SK-N-SH (cell line): ENCODE data around the gene ZFTA. TPM values are rescaled to one million over a fixed set of nuclear protein-coding genes. Genes with fewer than 3 reads are reported as not detected.
A peak's percentile ranks its signal among the peaks of the same experiment; 100 is the strongest.

Source experiments
- CTCF ChIA-PET: fragments of 300-600, 350-600 bp; formaldehyde crosslinking; extraction: SDS; loops from one replicate; lab custom pipeline; 2021; lab: Yijun Ruan, JAX
- POLR2A ChIA-PET: fragments of 350-600 bp; sonication (Branson Sonifier 250); formaldehyde crosslinking; extraction: SDS; loops from one replicate; lab custom pipeline; 2020; ENCODE audit warnings: antibody characterized with exemption, inconsistent platforms; lab: Yijun Ruan, JAX
- DNase-seq: peaks from one replicate; pipeline ENCODE4 v3.0.0; 2012
- H2AFZ ChIP-seq: fragments of 200-600 bp; sonication (generic); 2 replicates; pipeline ENCODE4 v1.8.1; 2016; ENCODE audit warnings: antibody characterized with exemption, mild to moderate bottlenecking, low read depth
- H3F3A ChIP-seq: fragments of 200-600 bp; sonication (generic); replicated peaks from 2 replicates; pipeline ENCODE3; 2016; ENCODE audit warnings: antibody characterized with exemption, mild to moderate bottlenecking; ENCODE audit not compliant: insufficient read depth
- H3K27ac ChIP-seq, 2 experiments: fragments of 200-500 bp in 1 of 2; fragments of 200-600 bp in 1 of 2; sonication (Bioruptor generic) in 1 of 2; sonication (generic), shearing (Covaris generic) in 1 of 2; 2 replicates each; pipeline versions ENCODE4 v1.5.1 to v1.6.1; 2014 to 2016; ENCODE audit warnings: low read depth in 2 of 2, inconsistent platforms in 1 of 2, low read length in 1 of 2, mild to moderate bottlenecking in 1 of 2, mixed read lengths in 1 of 2
- H3K27me3 ChIP-seq: fragments of 200-600 bp; sonication (generic), shearing (Covaris generic); 2 replicates; pipeline ENCODE4 v1.6.1; 2016; ENCODE audit warnings: mixed run types; ENCODE audit not compliant: insufficient read depth
- H3K36me3 ChIP-seq, 2 experiments: fragments of 200-500 bp in 1 of 2; fragments of 200-600 bp in 1 of 2; sonication (Bioruptor generic) in 1 of 2; sonication (generic) in 1 of 2; replicated peaks in 1 of 2; 2 replicates each; pipeline versions ENCODE3 to v1.5.1; 2014 to 2016; ENCODE audit warnings: low read length in 1 of 2, mild to moderate bottlenecking in 1 of 2; ENCODE audit not compliant: insufficient read depth in 2 of 2, control insufficient read depth in 1 of 2
- H3K4me1 ChIP-seq, 2 experiments: fragments of 200-500 bp in 1 of 2; fragments of 200-600 bp in 1 of 2; sonication (Bioruptor generic) in 1 of 2; sonication (generic), shearing (Covaris generic) in 1 of 2; 2 replicates each; pipeline versions ENCODE4 v1.5.1 to v1.6.1; 2014 to 2016; ENCODE audit warnings: low read depth in 1 of 2, low read length in 1 of 2, mixed run types in 1 of 2; ENCODE audit not compliant: insufficient read depth in 2 of 2, control insufficient read depth in 1 of 2
- H3K4me2 ChIP-seq: fragments of 200-600 bp; sonication (generic), shearing (Covaris generic); 2 replicates; pipeline ENCODE4 v1.6.1; 2017; ENCODE audit warnings: mixed run types
- H3K4me3 ChIP-seq, 2 experiments: fragments of 200-500 bp in 1 of 2; fragments of 200-600 bp in 1 of 2; sonication (Bioruptor generic) in 1 of 2; sonication (generic), shearing (Covaris generic) in 1 of 2; 2 replicates each; pipeline versions ENCODE4 v1.5.1 to v1.8.1; 2014 to 2016; ENCODE audit warnings: low read depth in 2 of 2, inconsistent platforms in 1 of 2, low read length in 1 of 2, mild to moderate bottlenecking in 1 of 2, mixed read lengths in 1 of 2, moderate library complexity in 1 of 2
- H3K79me2 ChIP-seq: fragments of 200-600 bp; sonication (generic); 2 replicates; pipeline ENCODE4 v1.8.1; 2017; ENCODE audit warnings: mild to moderate bottlenecking; ENCODE audit not compliant: insufficient read depth
- H3K9ac ChIP-seq: fragments of 200-600 bp; sonication (generic); 2 replicates; pipeline ENCODE4 v1.6.1; 2017; ENCODE audit warnings: mixed run types
- H3K9me2 ChIP-seq: fragments of 200-600 bp; sonication (generic); 2 replicates; pipeline ENCODE4 v1.6.1; 2017; ENCODE audit warnings: mixed run types
- H3K9me3 ChIP-seq: fragments of 200-600 bp; sonication (generic); 2 replicates; pipeline ENCODE4 v1.6.1; 2017; ENCODE audit warnings: mixed run types, mild to moderate bottlenecking, moderate library complexity
- H4K20me1 ChIP-seq: fragments of 200-600 bp; sonication (generic); 2 replicates; pipeline ENCODE4 v1.6.1; 2017; ENCODE audit warnings: mild to moderate bottlenecking, mixed run types; ENCODE audit not compliant: insufficient read depth
- CHD2 ChIP-seq: fragments of 150-350 bp; IDR thresholded peaks from 2 replicates; pipeline ENCODE4 v1.6.1; 2018; ENCODE audit warnings: low read length; ENCODE audit not compliant: partially characterized antibody
- ELF1 ChIP-seq: IDR thresholded peaks from 2 replicates; pipeline ENCODE4 v1.4.0; 2012
- FOSL2 ChIP-seq: IDR thresholded peaks from 2 replicates; pipeline ENCODE4 v1.4.0; 2012; ENCODE audit warnings: low read depth, mild to moderate bottlenecking, moderate library complexity, borderline replicate concordance
- GABPA ChIP-seq: IDR thresholded peaks from 2 replicates; pipeline ENCODE4 v1.4.0; 2012; ENCODE audit warnings: low read depth, mild to moderate bottlenecking
- GATA2 ChIP-seq: sonication (generic); formaldehyde crosslinking; IDR thresholded peaks from 2 replicates; pipeline ENCODE4 v1.5.0; 2020; ENCODE audit warnings: mild to moderate bottlenecking, missing genetic modification reagents
- JUND ChIP-seq: IDR thresholded peaks from 2 replicates; pipeline ENCODE4 v1.4.0; 2012
- MEF2A ChIP-seq: IDR thresholded peaks from 2 replicates; pipeline ENCODE4 v1.4.0; 2012; ENCODE audit warnings: low read depth, borderline replicate concordance
- MXI1 ChIP-seq: IDR thresholded peaks from 2 replicates; pipeline ENCODE4 v1.6.1; 2012; ENCODE audit warnings: mild to moderate bottlenecking, low read depth, low read length, improper control_type of control experiment
- NRF1 ChIP-seq: IDR thresholded peaks from 2 replicates; pipeline ENCODE4 v1.6.1; 2012; ENCODE audit warnings: low read depth, mild to moderate bottlenecking, low read length
- RAD21 ChIP-seq: IDR thresholded peaks from 2 replicates; pipeline ENCODE4 v1.6.1; 2012; ENCODE audit warnings: mild to moderate bottlenecking, low read length
- RCOR1 ChIP-seq: fragments of 150-350 bp; IDR thresholded peaks from 2 replicates; pipeline ENCODE4 v1.6.1; 2017; ENCODE audit warnings: antibody characterized with exemption, low read length
- RFX5 ChIP-seq: IDR thresholded peaks from 2 replicates; pipeline ENCODE4 v1.6.1; 2012; ENCODE audit warnings: mild to moderate bottlenecking, improper control_type of control experiment, low read length
- SIN3A ChIP-seq: IDR thresholded peaks from 2 replicates; pipeline ENCODE4 v1.6.1; 2012; ENCODE audit warnings: low read depth, mild to moderate bottlenecking, low read length, moderate library complexity, borderline replicate concordance
- SMC3 ChIP-seq: IDR thresholded peaks from 2 replicates; pipeline ENCODE4 v1.6.1; 2012; ENCODE audit warnings: low read depth, low read length, improper control_type of control experiment
- TEAD4 ChIP-seq: IDR thresholded peaks from 2 replicates; pipeline ENCODE4 v1.4.0; 2012; ENCODE audit warnings: mild to moderate bottlenecking, borderline replicate concordance; ENCODE audit not compliant: insufficient read depth
- YY1 ChIP-seq: IDR thresholded peaks from 2 replicates; pipeline ENCODE4 v1.4.0; 2012; ENCODE audit warnings: low read depth, mild to moderate bottlenecking
- ZBTB33 ChIP-seq: IDR thresholded peaks from 2 replicates; pipeline ENCODE4 v1.4.0; 2012; ENCODE audit warnings: low read depth, borderline replicate concordance
- WGBS: methylation state at CpG from one replicate; pipeline ENCODE4 v1.1.6; 2017; ENCODE audit warnings: low lambda C conversion rate; 5-methylcytosine and 5-hydroxymethylcytosine counted together
- polyA plus RNA-seq, 3 experiments: library from polyadenylated mRNA; depleted of rRNA; stranded (reverse); fragments of >200 nt; gene quantifications; 2 replicates each; pipeline ENCODE4 v1.2.3, GENCODE V29; 2012
- TF ChIP-seq, protein P1 (sequence below): IDR thresholded peaks from 2 replicates; pipeline ENCODE4 v1.4.0; 2012; ENCODE audit warnings: low read depth
- TF ChIP-seq, protein P2 (sequence below): fragments of 200-600 bp; sonication (generic); IDR thresholded peaks from 2 replicates; pipeline ENCODE4 v1.6.1; 2017; ENCODE audit warnings: antibody characterized with exemption, mild to moderate bottlenecking, moderate library complexity

ZFTA gene
- polyA plus RNA-seq, 1 of the 3 experiments (the other 2 are of a cell fraction) = 8.7 TPM

DNA sequence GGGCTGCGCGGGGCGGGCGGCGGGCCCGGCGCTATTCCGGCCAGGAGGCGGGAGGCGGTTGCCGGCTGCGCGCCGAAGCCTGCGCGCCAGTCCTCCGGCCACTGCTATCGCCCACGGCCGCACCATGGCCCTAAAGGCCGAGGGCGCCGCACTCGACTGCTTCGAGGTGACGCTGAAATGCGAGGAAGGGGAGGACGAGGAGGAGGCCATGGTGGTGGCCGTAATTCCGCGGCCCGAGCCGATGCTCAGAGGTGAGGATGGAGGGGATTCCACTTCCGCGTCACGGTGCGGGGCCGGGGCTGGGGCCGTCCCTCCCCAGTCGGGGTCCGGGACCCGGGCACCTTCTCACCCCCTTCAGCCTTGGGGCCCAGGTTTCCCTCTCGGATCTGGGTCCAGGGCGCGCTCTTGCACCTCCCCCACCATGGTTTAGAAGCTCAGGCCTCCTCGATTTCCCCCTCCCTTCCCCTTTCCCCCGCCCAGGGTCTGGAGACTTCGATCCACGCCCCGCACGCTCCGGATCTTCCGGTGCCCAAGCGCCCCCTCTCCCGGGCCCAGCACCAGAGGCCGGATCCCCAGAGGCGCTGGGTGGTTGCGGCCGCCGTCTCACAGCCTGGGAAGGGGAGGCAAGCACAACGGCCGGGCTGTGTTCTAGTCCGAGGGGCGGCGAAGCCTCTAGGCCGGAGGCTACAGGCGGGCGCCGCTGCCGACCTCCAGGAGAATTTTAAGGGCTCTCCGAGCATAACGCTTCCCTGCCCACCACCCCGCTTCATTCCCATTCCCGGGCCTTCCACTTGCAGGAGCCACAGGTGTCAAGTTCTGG, 45.2 kb upstream of the ZFTA start:
- POLR2A ChIA-PET = interaction anchor here (0.6 kb wide), 4 partner anchors 8 to 104 kb away, joined by 3 to 6 read pairs (median 4); partner anchors contain the start of gene RCOR2
- CTCF ChIA-PET = interaction anchor here (1.0 to 1.1 kb wide), 2 partner anchors 15 to 23 kb away, joined by 3 read pairs; no protein-coding TSS in a partner anchor
- DNase-seq = peak; percentile 88
- no peaks in the 10 kb centered on the region for H3K27me3 ChIP-seq
- TF ChIP-seq GABPA (peak; percentile 70), ELF1 (peak; percentile 14; the same call in 1 of the 2 replicates), NRF1 (0 out of 2 replicates have a peak, but pooled peaks have one; percentile 29), JUND (no peak)
- TF ChIP-seq, protein P1, sequence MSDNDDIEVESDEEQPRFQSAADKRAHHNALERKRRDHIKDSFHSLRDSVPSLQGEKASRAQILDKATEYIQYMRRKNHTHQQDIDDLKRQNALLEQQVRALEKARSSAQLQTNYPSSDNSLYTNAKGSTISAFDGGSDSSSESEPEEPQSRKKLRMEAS = peak; percentile 70; the same call in 1 of the 2 replicates
- peaks cover 49% of the 10 kb centered on the region for H3K79me2 ChIP-seq
- H3K4me2 ChIP-seq = peak overlapping the region; percentile 95
- H3K4me1 ChIP-seq = peaks cover 9 to 15% of the 10 kb centered on the region in 2 experiments; a peak in 3 of 4 replicates
- H3K27ac ChIP-seq = peak overlapping the region; percentile 68 to 82
- H3K9me2 ChIP-seq = no peaks in the 10 kb centered on the region
- H3F3A ChIP-seq = peaks cover 6% of the 10 kb centered on the region
- peak overlapping the region; percentile 74; the same call in 1 of the 2 replicates for H2AFZ ChIP-seq
- H3K9ac ChIP-seq = peak overlapping the region; percentile 93
- no peaks in the 10 kb centered on the region for H3K9me3 ChIP-seq
- 2% methylated on average over 27 of the region's 74 CpGs for WGBS
- H3K36me3 ChIP-seq = peaks cover 14 to 22% of the 10 kb centered on the region in 2 experiments
- H4K20me1 ChIP-seq = peaks cover 38% of the 10 kb centered on the region
- H3K4me3 ChIP-seq = peak overlapping the region; percentile 72 to 76

- peak within 1 kb of the TSS; percentile 95 for H3K4me2 ChIP-seq
- peaks cover 47% of the 10 kb centered on the region for H3K79me2 ChIP-seq
- peak within 1 kb of the TSS; percentile 91 for H2AFZ ChIP-seq
- peaks cover 6% of the 10 kb centered on the region for H3F3A ChIP-seq
- CTCF ChIA-PET = interaction anchor here (0.8 to 1.2 kb wide), 5 partner anchors 10 to 45 kb away, joined by 3 to 5 read pairs (median 3); no protein-coding TSS in a partner anchor
- H3K4me3 ChIP-seq = peak within 1 kb of the TSS; percentile 72 to 91
- 3% methylated on average over 11 of the region's 65 CpGs for WGBS
- H3K27ac ChIP-seq = peak within 1 kb of the TSS; percentile 68 to 82
- no peaks in the 10 kb centered on the region for H3K9me2 ChIP-seq
- H3K36me3 ChIP-seq = peaks cover 14 to 16% of the 10 kb centered on the region in 2 experiments
- POLR2A ChIA-PET = interaction anchor here (0.7 to 1.0 kb wide), 2 partner anchors 27 to 44 kb away, joined by 4 read pairs; partner anchors contain the start of gene ZFTA
- no peaks in the 10 kb centered on the region for H3K27me3 ChIP-seq
- H3K4me1 ChIP-seq = peaks cover 9 to 15% of the 10 kb centered on the region in 2 experiments; a peak in 3 of 4 replicates
- H3K9ac ChIP-seq = peak within 1 kb of the TSS; percentile 93
- H4K20me1 ChIP-seq = peaks cover 38% of the 10 kb centered on the region
- DNase-seq = peak; percentile 98
- H3K9me3 ChIP-seq = no peaks in the 10 kb centered on the region
- TF ChIP-seq RCOR1 (no peak), SIN3A (0 out of 2 replicates have a peak, but pooled peaks have one; percentile 24), YY1 (no peak), NRF1 (no peak), MXI1 (peak; percentile 29; the same call in 1 of the 2 replicates), GABPA (no peak), RAD21 (no peak), CHD2 (no peak), JUND (no peak), SMC3 (no peak), GATA2 (CRISPR knock-in tag) (no peak), ELF1 (no peak), MEF2A (no peak), RFX5 (no peak), ZBTB33 (no peak), FOSL2 (no peak), TEAD4 (no peak)
- TF ChIP-seq, protein P2, sequence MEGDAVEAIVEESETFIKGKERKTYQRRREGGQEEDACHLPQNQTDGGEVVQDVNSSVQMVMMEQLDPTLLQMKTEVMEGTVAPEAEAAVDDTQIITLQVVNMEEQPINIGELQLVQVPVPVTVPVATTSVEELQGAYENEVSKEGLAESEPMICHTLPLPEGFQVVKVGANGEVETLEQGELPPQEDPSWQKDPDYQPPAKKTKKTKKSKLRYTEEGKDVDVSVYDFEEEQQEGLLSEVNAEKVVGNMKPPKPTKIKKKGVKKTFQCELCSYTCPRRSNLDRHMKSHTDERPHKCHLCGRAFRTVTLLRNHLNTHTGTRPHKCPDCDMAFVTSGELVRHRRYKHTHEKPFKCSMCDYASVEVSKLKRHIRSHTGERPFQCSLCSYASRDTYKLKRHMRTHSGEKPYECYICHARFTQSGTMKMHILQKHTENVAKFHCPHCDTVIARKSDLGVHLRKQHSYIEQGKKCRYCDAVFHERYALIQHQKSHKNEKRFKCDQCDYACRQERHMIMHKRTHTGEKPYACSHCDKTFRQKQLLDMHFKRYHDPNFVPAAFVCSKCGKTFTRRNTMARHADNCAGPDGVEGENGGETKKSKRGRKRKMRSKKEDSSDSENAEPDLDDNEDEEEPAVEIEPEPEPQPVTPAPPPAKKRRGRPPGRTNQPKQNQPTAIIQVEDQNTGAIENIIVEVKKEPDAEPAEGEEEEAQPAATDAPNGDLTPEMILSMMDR = no peak
- TF ChIP-seq, protein P1 = no peak
Observed at GRCh38 chr11:63813035-63813562, 44.5 kb upstream of the ZFTA start, which contains the start of gene SPINDOC. SPINDOC (plus strand) TSS chr11:63813456; CDS start chr11:63813687, 231 bp downstream.
